Epidermal melanocyte (primary cell): Measurements from ENCODE around the gene CHMP4A.
"Not testable (repeated sequence)": the region's sequence is repeated elsewhere in the genome, so short reads cannot be mapped to it uniquely, and the experiment has no call there.

ENCODE experiments used
- DNase-seq: peaks from one replicate; pipeline ENCODE4 v3.0.0; 2011; ENCODE audit warnings: low spot score; ENCODE audit not compliant: insufficient read length

CHMP4A gene

DNA sequence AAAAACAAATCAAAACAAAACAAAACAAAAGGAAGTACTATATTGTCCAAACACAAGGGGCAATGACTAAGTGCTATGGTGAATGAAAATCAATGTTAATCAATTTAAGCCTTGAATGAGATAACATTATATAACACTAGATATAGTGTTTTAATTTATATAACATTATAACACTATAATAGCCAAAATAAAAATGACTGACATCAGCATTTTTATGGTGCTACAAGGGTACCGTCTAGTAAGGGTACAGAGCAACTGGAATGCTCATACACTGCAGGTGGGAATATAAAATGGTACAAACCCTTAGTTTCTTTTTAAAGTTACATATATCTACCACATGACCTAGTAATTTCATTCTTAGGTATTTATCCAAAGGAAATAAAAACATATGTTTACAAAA is 13.2 kb upstream of the CHMP4A start:
- DNase-seq = no peak

- no peak for DNase-seq
Observed at GRCh38 chr14:24224618-24225071, 11.4 kb upstream of the CHMP4A start.

- not testable (repeated sequence) for DNase-seq
Observed at GRCh38 chr14:24222987-24223386, 9.7 kb upstream of the CHMP4A start.

GRCh38 chr14:24219521-24219920 is 6.2 kb upstream of the CHMP4A start:
- no peak for DNase-seq

DNA sequence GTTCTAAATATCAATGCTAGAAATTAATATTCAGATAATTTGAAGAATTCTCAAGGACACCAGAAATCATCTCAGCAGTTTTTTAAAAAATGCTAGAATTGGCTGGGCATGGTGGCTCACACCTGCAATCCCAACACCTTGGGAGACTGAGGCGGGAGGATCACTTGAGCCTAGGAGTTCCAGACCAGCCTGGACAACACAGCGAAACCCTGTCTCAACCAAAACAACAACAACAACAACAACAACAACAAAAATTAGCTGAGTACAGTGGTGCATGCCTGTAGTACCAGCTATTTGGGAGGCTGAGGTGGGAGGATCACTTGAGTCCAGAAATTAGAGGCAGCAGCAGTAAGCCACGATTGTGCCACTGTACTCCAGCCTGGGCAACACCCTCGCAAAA is 5.8 kb upstream of the CHMP4A start:
- DNase-seq = no peak

- not testable (repeated sequence) for DNase-seq
Observed at GRCh38 chr14:24216876-24217275, 3.6 kb upstream of the CHMP4A start.

- no peak for DNase-seq
Observed at GRCh38 chr14:24216345-24216699, 3.0 kb upstream of the CHMP4A start.

DNA sequence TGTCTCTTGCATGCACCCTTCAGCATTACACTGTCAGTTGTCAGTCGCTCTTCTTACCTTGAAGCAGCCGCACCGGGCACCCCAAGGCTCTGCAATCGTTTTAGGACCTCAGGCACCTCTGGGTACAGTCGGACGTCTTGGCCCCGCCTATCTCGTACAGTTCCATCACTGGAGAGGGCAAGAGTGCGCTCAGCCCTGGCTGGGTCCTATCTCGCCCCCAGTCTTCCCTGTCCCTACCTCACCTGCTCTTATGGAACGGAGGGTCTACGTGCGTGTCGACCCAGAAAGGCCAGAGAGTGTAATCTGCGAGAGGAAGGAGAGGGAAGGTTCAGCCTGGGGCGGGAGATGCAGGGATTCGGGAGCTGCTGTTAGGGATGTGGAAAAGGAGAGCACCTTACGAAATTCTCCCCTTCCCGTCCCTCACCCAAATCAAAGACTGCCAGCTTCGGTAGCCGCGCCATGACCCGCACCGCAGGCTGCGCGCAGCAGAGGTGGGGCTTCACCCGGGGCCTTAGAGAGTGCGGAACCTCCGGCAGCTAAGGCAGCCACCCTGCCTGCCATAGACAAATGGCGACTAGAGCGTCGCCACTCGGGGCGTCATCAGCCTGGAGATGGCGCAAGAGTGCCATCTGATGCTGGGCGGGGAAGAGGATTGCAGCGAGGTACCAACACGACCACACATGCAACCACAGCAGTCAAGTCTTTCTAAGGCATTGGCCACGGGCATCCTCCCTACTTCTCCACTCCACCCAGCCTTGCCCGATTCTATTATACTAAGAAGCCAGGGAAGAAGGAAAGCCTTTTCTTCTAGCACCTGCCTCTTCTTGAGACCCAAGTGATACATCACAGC is 2.4 kb upstream of the CHMP4A start, which contains the start of gene MDP1:
MDP1 (minus strand) TSS at position 572 of the 850 bp plus-strand sequence; CDS start at position 461, 111 bp downstream.
- DNase-seq = peak; percentile 82

- no peak for DNase-seq
Observed at GRCh38 chr14:24213866-24214662, 776 bp upstream of the CHMP4A start.

DNA sequence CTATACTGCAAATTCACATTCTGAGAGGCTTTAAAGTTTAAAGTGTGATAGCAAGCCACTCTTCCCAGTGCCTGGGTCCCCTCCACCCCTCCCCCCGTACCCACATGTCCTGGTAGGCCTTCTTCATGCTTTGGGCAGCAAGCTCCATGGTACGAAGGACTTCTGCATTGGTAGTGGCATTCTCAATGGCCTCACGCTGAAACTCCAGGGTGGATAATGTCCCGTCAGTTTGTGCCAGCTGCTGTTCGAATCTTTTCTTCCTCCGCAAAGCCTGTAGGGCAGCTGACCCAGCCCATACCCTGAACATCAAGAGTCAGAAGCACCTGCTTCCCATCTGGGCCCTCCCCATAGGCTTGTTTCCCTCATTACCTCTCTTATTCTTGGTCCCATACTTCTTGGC is 2.0 kb downstream of the CHMP4A start:
- no peak for DNase-seq

DNA sequence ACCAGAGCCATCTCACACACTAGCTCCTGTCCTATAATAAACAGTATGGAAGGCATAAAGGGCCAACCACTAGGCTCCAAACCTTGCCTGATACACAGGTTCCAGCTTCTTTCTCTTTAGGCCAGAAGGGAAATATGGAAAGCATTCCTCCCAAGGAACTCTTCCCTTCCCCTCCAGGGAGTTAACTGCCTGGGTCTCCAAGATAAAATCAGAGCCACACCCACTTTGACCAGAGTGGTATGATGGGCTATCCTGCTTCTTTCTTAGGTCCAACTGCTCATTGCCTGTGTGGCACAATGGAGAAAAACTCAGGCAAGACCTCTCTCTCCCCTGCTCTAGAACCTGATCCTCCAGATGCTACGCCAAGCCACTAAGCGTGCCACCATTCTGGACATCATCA is 5.7 kb downstream of the CHMP4A start:
- no peak for DNase-seq

- no peak for DNase-seq
Observed at GRCh38 chr14:24207104-24207551, 6.2 kb downstream of the CHMP4A start.

DNA sequence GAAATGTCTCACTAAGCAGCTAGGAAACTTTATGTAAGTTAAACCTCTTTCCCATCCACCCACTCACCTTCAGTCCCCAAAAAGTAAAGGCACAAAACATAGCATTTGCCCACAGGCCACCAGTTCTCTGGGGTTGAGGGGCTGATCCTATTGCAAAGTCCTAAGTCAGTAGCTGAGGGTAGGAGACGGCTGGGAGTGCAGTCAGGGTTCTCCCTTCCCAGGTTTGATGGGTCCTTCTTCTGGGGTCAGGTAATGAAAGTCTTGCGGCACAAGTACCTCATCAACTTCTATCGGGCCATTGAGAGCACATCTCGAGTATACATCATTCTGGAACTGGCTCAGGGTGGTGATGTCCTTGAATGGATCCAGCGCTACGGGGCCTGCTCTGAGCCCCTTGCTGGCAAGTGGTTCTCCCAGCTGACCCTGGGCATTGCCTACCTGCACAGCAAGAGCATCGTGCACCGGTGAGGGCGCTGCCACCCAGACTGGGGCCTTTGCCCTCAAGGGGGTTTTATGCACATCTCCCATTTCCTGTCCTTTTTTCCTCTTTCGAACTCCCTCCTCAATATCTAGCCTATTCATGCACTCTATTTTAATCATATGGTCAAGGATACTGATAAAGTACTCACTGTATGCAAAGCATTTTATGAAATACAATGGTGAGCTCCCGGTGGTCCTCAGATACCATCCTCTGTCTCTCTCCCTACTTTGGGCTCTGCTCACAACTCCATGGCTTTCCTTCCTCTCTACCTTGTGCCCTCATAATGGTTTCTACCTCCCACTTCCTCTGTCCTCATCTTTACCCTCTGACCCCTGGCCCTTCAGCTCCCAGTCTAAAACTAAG is 6.8 kb downstream of the CHMP4A start:
- no peak for DNase-seq

- DNase-seq = no peak
Observed at GRCh38 chr14:24204163-24205146, 8.8 kb downstream of the CHMP4A start.

DNA sequence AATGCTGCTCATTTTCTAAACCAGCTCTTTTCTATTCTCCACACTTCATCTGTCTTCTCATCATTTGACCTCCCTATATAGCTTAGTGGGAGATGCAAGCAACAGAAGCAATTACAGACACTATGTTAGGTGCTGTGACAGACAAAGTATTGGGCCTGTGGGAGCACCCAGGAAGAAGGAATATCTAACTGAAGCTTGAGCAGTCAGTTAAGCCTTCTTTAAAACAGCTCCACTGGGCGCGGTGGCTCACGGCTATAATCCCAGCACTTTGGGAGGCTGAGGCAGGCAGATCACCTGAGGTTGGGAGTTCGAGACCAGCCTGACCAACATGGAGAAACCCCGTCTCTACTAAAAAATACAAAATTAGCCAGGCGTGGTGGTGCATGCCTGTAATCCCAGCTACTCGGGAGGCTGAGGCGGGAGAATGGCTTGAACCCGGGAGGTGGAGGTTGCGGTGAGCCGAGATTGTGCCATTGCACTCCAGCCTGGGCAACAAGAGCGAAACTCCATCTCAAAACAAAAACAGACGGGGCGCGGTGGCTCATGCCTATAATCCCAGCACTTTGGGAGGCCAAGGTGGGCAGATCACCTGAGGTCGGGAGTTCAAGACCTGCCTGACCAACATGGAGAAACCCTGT is 9.9 kb downstream of the CHMP4A start:
- not testable (repeated sequence) for DNase-seq

GRCh38 chr14:24202538-24202937 is 10.8 kb downstream of the CHMP4A start:
- DNase-seq = not testable (repeated sequence)

DNA sequence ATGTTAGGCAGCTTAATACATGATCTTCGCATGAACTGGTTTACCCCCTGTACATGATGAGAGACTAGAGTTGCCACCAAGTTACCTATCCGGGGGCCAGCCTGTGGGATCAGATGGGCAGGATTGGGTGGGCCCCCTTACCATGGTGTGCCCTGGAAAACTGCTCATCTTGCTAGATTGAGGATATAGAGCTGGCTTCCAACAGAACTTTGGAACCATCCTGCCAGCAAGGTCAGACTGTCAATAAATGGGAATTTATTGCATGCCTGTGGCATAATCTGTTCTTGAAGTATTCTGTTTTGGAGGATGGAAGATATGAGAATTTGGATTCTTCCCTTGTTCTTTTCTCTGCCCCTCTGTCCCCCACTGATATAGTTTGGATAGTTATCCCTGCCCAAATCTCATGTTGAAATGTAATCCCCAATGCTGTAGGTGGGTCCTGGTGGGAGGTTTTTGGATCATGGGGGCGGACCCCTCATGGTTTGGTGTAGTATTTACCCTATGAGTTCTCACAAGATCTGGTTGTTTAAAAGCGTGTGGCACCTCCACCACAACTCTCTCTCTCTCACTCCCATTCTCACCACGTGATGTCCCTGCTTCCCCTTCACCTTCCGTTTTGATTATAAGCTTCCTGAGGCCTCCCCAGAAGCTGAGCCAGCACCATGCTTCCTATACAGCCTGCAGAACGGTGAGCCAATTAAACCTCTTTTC is 14.3 kb downstream of the CHMP4A start:
- no peak for DNase-seq

- no peak for DNase-seq
Observed at GRCh38 chr14:24197056-24197450, 16.2 kb downstream of the CHMP4A start.
